ENCODE results near the gene ECHS1.
A peak's percentile ranks its signal among the peaks of the same experiment; 100 is the strongest.
"Not testable (repeated sequence)": the region's sequence is repeated elsewhere in the genome, so short reads cannot be mapped to it uniquely, and the experiment has no call there.

The ECHS1 gene

GRCh38 chr10:133373174-133374090, at the start of gene ECHS1:
Gene ECHS1, minus strand, starts transcription at chr10:133373354. Its CDS starts 21 bp downstream, at chr10:133373333.
- peak; percentile 77 to 92 for DNase-seq (ENCODE audit: low read depth in 2 of 2)

- DNase-seq (ENCODE audit: low read depth in 2 of 2): no peak
Observed at GRCh38 chr10:133422223-133422806, 49.2 kb upstream of the ECHS1 start.

GRCh38 chr10:133421336-133422222, 48.4 kb upstream of the ECHS1 start:
- no peak for DNase-seq (ENCODE audit: low read depth in 2 of 2)

- no peak for DNase-seq (ENCODE audit: low read depth in 2 of 2)
Observed at GRCh38 chr10:133420579-133420978, 47.4 kb upstream of the ECHS1 start.

- DNase-seq (ENCODE audit: low read depth in 2 of 2): no peak
Observed at GRCh38 chr10:133420028-133420427, 46.9 kb upstream of the ECHS1 start.

- no peak for DNase-seq (ENCODE audit: low read depth in 2 of 2)
Observed at GRCh38 chr10:133419211-133419950, 46.2 kb upstream of the ECHS1 start.

GRCh38 chr10:133418289-133418993, 45.3 kb upstream of the ECHS1 start:
- DNase-seq (ENCODE audit: low read depth in 2 of 2): no peak

GRCh38 chr10:133415752-133416151, 42.6 kb upstream of the ECHS1 start:
- DNase-seq (ENCODE audit: low read depth in 2 of 2): no peak

GRCh38 chr10:133414401-133414800, 41.2 kb upstream of the ECHS1 start:
- not testable (repeated sequence) for DNase-seq (ENCODE audit: low read depth in 2 of 2)

GRCh38 chr10:133412381-133412711, 39.2 kb upstream of the ECHS1 start:
- DNase-seq (ENCODE audit: low read depth in 2 of 2): no peak

- DNase-seq (ENCODE audit: low read depth in 2 of 2): no peak
Observed at GRCh38 chr10:133411523-133412380, 38.6 kb upstream of the ECHS1 start.

- DNase-seq (ENCODE audit: low read depth in 2 of 2): no peak
Observed at GRCh38 chr10:133405844-133406527, 32.8 kb upstream of the ECHS1 start.

GRCh38 chr10:133405272-133405671, 32.1 kb upstream of the ECHS1 start:
- no peak for DNase-seq (ENCODE audit: low read depth in 2 of 2)

GRCh38 chr10:133403784-133404183, 30.6 kb upstream of the ECHS1 start:
- no peak for DNase-seq (ENCODE audit: low read depth in 2 of 2)

GRCh38 chr10:133403359-133403758, 30.2 kb upstream of the ECHS1 start:
- no peak for DNase-seq (ENCODE audit: low read depth in 2 of 2)

- DNase-seq (ENCODE audit: low read depth in 2 of 2): no peak
Observed at GRCh38 chr10:133401981-133402725, 29.0 kb upstream of the ECHS1 start.

- no peak for DNase-seq (ENCODE audit: low read depth in 2 of 2)
Observed at GRCh38 chr10:133401500-133401899, 28.3 kb upstream of the ECHS1 start.

GRCh38 chr10:133400624-133401424, 27.7 kb upstream of the ECHS1 start:
- DNase-seq (ENCODE audit: low read depth in 2 of 2): no peak

Measured in stimulated activated CD8-positive, alpha-beta memory T cell treated with anti-CD3 and anti-CD28 coated beads, Interleukin-7, amount 100 ng/mL, for 4 hours (primary cell).